ENCODE data around the gene MAU2.

DNA sequence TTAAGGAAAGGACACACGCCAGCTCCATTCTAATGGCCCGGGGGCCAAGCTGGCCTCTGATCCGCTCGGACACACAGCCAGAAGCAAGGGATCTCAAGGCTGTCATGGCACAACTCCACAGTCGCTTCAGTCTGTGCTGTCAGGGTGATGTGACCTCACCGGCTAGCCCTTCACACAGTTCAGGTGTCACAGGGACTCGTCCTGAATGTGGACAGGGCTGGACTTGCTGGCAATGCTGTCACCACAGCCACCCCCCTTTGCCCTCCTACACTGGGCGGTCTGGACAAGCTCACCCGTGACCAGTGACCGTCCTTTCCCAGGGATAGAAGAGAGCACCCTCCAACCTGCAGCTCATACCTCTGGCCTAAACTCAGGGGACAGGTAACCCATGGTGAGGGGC, 15.6 kb upstream of the MAU2 start:
- no peak for TF ChIP-seq CTCF (IDR thresholded peaks at IDR 0.05)
- no peak for TF ChIP-seq EP300 (IDR thresholded peaks at IDR 0.05)
